ENCODE data around the gene CAV3.

Gene CAV3

DNA sequence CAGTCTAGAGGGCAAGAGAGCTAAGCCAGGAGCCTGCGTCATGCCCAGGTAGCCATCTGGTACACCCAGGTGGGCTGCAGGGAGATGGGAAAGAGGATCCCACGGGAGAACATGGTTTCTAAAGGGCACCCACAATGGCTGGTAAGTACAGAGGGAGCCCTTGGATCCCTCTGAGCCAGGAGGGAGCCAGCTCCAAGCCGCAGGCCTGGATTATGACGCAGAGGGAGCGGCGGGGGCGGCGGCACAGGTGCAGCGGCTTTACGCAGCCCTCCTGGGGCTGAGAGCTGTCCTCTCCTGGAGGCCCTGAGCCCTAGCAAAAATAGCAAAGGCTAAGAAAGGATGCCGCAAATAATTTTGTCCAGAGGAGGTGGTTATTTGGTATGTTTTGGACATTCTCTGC is 2.8 kb downstream of the CAV3 start:
- DNase-seq, result no peak

DNA sequence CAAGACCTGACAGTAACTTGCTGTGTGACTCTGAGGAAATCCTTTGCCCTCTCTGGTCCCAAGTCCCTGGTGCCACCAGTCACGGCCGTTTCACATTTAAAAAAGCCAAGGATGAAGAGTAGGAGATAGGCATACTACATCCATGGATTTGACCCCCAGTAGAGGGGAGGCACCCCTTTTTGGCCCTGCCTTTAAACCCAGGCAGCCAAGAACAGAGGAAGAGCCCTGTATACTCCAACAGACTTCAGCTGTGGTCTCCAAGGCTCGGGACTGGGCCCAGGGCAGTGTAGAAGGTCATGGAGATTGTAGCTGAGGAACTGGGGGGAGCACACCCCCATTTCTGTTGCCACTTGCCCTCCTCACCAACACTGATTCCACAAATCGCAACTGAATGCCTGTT is 3.7 kb downstream of the CAV3 start:
- DNase-seq, result no peak

DNA sequence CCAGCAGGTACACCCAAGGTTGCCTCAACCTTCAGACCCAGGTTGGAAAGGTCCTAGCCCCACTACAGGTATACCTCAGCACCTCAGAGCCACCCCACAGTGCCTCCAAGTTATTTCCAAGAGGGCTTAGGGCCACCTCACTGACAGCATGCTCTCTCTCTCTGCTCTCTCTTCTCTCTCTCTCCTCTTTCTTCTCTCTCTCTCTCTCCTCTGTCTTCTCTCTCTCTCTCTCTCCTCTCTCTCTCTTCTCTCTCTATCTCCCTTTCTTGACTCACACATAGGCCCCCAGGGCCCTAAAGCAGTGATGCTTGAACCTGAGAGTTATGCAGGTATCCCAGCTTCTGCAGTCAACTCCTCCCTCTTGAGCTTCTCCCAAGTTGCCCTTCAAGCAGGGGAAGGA is 4.2 kb downstream of the CAV3 start:
- DNase-seq, result no peak

DNA sequence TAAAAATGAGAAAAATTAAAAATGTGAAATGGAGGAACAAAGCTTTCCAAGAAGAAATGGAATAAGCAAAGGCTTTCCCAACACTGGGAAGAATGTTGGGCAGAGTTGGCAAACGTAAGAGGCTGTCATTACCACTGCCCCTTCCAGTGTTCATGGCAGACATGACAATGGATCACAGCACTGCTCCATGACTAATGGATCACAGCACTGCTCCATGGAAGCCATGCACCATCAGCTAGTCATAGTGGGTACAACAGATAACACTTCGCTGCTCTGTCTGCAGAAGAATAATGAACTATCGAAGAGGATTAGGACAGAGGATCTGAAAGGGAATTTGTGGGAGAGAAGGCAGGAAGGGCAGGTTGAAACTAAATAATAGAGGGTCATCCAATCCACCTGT is 5.0 kb downstream of the CAV3 start:
- no peak for DNase-seq

DNA sequence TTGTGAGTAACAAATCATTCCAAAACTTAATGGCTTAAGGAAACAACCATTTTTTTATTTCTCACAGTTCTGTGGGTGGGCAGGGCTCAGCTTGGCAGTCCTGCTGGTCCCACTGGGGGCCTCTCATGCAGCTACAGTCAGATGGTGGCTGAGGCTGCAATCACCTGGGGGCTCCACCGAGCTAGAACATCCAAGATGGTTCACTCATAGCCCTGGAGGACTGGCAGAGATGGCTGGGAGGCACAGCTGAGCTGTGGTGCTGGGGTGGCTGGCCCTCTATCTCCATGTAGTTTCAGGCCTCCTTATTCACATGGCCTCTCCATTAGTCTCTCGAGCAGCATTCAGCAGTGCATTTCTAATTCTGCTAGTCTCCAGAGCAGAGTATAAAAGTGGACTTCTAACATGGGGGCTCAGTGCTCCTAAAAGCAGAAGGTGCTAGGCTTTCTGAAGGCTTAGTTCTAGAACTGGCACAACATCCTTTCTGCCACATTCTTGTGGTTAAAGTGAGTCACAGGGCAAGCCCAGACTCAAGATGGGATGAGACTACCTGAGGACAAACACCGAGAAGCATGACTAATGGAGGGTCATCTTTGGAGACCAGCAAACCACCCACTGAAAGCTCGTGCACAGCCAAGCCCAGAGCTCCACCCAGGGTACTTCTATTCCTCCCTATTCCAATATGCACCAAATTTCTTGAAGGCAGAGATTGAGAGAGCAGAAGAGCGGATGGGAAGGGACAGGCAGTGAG is 6.3 kb downstream of the CAV3 start:
- no peak for DNase-seq

DNA sequence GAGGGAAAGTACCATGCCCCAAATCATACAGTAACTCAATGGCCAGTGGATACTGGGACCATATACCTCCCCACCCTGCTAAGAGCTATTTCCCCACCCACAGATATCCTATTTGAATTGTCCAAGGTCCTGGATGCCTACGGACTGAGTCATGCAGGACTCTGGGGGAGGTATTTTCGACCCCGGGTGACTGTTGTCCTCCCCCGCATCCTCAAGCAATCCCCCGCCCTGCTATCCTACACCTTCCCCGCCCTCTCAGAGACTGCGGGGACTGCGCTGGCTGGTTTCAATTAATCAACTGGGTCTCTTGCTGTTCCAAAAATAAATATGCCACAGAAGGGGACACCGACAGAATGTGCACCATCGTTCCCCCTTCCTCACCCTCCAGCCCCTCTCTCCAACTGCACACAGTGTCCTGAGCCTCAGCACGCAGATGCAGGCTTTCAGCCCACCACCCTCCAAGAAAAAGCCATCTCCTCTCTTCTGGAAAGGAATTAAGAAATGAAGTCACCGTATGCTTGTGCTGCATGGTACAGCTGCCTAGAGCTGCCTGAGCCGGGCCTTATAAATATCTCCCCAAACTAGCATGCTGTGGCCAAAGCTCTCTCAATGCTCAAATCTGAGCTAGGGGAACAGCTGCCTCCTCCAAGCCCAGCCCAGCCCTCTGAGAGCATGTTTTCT is 8.1 kb downstream of the CAV3 start:
- DNase-seq, result no peak

DNA sequence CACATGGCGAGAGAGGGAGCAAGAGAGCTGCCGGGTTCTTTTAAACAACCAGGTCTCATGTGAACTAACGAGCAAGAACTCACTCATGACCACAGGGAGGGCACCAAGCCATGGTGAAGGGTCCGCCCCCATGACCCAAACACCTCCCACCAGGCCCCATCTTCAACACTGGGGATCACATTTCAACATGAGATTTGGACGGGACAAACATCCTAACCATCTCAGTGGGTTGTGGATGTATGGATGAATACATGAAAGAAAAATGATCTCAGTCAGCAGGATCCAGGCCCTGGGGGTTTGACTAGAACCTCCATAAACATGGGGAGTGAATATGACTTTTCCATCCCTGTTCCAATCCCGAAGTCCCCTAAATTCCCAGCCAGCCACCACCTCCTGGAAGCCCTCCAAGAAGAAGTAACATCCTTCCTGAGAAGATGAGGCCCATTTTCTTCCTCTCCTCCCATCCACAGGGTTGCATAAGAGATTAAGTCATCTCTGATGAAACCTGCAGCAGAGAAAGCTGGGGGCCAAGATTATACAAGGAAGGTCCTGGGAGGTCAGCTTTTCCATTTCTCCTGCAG is 9.5 kb downstream of the CAV3 start:
- DNase-seq, result no peak

DNA sequence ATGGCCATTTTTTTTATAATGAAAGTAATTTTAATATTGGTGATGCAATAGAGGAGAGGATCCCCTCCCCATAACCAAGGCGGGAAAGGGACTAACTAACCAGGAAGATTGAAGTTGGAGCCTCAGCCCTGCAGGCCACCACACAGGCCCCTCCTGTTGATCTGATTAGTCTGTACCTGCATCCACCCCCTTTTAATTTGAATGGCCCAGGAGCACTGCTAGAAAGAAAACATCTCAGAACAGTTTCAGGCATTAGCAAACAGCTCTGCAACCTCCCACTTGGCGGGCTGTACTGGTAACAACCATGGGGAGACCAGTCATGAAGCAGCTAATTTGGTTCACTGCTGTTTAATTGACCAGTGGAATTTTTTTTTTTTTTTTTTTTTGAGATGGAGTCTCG is 10.3 kb downstream of the CAV3 start:
- no peak for DNase-seq

DNA sequence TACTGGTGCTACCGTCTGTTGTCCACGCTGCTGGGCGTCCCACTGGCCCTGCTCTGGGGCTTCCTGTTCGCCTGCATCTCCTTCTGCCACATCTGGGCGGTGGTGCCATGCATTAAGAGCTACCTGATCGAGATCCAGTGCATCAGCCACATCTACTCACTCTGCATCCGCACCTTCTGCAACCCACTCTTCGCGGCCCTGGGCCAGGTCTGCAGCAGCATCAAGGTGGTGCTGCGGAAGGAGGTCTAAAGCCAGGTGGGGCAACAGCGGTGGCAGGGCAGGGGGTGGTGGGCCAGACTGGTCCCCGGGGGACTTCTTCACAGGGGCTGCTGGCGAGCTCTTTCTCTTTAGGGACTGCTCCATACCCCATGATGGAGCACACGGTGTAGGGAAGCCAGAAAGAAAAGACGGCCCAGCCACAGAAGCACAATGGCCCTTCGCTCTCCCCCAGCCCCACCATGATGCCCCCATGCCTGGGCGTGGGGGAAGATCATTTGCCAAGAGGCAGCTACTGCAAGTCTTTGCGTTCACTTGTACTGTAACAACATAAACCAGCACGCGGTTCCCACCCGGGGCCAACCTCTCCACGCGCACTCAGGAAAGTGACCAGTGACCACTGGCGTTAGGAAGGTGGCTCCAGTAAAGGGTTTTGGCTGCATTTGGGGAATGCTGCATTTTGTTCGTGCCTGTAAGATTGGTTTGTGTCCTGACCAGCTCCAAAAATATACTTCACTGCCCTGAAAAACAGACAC is 12.2 kb downstream of the CAV3 start:
- DNase-seq, result no peak

DNA sequence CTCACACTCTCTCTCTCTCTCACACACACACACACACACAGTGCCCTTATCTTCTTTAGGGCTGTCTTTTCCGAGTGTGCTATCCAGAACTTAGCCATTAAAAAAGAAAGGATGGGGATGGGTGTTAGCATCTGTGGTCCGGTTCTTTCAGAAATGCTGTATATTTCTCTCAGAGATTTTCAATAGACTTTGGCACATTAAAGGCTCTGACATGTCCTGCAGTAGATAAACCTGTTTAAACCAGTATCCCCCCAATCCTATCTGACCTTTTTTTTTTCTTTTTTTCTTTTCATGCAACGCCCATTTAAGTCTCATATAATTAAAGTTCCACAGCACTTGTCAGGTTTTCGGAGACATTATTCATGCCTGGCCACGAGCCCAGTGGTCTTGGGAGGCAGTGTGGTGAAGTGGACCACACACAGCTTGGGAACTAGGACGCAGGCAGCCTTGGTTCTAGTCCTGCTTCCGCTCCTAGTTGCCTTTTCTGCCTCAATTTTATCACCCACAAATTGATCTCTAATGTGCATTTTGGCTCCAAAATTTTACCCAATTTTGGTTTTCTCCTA is 13.3 kb downstream of the CAV3 start:
- DNase-seq, result no peak

DNA sequence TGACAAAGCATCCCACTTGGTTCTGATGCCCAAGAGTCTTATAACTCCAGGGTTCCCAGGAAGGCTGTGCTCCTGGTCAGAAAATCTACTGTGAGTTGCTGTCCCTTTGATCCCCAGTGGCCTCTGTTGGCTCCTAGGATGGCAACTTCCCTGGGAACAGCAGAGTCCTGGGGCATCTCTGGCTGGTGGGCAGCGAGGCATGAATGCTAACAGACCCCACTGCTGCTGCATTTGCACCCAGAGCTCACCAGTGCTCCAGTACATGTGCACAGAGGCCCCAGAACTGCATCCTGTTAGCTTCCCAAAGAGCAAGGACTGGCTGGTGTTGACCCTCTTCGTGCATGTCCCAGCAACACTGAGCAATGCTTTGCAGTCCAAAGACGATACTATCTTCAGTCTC is 15.7 kb downstream of the CAV3 start:
- no peak for DNase-seq

DNA sequence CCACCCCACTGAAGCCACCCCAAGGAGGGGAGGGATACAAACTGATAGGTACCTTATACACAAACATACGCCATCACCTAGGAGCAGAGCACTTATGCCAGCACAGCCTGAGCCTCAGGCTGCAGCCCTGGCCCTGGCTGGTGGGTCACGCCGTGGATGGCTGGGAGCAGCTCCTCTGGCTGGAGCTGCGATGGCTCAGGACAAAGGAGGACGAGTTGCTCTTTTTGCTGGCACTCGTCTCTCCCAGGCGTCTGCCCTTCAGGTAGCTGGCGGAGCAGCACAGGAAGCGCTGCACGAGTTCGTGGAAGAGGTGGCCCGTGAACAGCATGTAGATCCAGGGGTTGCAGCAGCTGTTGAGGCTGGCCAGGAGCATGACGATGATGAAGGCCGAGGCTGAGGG is 19.2 kb downstream of the CAV3 start:
- DNase-seq, result no peak

DNA sequence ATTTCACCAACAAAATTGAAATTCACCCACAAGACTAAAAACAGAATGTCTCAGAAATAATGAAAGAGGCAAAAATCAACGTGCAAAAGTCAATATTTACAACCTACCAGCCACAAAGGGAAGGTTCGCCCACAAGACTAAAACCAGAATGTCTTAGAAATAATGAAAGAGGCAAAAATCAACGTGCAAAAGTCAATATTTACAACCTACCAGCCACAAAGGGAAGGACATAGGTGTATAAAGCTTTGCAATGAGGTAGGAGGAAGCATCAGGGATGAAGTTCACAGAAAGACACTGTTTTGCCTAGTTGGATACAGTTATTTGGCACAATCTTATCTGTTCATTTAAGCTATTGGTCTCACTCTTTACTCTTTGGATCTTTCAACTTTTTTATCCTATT is 21.5 kb downstream of the CAV3 start:
- DNase-seq, result no peak

DNA sequence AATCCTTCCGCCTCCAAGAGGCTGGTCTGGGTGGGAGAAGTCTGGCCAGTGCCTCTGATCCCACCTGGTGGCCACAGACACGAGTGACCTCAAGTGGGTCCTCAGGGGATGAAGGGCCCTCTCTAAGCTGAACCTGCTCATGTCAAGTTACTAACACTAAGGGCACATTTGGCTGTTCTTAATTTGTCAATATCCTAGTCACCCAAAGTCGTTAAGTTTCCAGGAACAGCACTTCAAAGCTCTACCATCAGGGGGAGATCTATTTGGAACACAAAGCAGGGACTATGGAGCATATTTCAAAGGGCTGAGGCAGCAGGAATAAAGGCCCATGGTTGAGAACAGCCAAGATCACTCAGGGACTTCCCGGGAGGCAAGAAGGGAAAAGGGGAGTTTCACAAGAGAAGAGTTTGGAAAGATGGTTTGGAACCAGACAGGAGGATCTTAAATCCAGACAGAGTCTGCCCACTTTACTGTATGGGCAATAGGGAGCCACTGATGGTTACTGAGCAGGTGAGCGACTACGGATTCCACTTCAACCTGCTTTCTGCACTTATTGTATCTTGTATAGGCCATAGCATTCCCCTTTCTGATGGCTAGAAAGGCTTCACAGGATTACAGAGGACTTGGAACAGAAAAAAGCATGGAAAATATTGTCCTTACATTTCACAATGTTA is 22.1 kb downstream of the CAV3 start:
- no peak for DNase-seq

DNA sequence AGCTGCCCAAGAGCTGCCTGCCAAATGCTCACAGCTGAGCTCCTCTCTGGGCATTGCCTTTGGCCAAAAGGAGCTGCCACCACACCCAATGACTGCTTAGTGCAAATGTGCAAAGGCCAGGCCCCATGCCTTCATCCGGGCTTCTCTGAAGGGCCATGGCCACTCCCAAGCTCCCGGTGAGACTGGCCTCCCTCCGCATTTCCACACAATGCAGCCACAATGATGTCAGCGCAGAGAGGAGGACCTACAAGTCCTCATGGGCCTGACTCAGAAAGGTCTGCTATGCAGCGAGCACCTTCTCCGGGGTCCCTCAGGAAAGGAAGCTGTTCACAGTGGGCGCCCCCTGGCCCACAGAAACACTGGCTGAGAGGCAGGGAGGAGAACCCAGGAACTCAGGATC is 23.1 kb downstream of the CAV3 start:
- DNase-seq, result no peak

DNA sequence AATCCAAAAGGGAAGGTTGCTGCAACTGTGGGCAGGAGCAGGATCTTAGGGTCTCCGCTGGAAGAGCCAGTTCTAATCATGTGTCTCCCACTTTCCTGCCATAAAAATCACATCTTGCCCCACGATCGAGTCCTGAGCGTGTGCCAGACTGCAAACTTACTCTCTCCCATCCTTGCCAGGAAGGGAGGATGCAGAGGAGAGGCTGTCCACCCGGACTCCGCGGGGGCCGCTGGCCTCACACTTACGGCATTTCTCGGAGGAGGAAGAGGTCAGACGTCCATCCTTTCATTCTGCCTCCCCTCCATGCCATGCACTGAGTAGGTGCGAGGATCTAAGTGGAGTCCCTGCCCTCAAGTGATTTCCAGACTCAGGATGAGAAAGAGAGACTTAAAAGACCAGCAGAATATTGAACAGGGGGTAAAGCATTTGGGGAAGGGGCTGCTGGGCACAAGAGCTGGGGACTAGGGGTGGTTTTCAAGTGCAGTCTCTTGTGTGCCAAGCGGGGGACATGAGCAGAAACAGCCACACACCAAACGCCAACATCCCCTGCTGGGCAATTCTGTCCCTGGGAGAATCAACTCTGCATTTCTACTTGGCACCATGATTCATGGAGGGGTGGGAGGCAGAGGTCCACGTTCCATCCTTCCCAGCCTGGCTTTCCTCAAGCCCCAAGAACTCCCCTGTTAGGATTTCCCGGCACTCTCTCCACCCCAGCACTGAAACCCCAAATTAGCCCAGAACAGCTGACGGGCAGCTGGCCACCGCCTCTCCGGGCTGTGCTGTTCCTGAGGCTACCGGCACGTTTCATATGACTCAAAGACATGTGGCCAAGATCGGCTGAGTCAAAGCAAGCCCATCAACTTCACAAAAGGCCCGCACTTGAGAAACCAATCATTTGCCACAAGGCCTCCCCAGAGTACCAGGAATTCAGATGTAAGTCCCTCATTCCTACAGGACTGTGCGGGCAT is 24.2 kb downstream of the CAV3 start:
- DNase-seq, result no peak

DNA sequence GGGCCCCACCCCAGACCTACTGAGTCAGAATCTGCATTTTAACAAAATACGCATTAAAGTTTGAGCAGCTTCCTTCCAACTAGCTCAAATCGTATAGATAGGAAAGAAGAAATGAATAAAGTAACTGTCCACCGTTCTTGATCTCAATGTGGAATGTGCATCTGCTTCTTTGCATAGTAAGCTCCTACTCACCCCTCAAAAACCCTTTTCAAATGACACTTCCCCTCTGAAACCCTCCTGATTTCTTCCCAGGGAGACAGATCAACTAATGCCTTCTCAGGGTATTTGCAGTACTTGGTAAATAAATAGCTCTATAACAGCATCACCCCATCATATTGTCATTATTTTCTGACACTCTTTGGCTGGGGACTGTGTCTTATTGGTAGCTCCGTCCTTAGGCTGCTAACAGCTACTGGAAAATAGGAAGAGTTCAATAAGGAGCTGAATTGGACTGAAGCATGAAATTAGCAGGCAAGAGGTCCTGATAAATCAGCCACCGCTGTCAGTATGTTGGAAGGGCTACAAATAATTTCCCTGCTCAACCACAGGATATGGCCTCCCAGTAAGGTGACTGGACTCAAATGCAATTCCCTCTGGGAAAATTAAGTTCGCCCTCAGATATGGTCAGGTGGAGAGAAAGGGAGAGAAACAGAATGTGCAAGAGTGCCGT is 25.6 kb downstream of the CAV3 start:
- DNase-seq, result no peak

DNA sequence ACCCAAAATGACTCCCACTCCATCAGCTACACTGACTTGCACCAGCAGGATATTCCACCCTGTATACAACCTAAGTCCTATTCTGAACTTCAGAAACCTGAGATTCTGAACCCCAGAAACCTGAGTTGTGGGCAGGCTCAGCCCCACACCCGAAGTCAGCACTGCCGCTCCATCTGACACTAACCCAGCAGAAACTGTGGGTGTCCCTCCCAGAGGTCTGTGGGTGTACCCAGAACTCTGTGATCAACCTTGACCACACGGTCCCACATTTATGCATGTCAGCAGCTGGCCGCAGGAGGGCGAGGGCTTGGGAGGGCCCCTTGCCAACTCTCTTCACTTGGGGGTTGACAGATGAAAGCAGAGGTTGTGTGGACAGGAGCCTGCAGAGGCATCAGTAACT is 26.5 kb downstream of the CAV3 start:
- DNase-seq, result no peak

DNA sequence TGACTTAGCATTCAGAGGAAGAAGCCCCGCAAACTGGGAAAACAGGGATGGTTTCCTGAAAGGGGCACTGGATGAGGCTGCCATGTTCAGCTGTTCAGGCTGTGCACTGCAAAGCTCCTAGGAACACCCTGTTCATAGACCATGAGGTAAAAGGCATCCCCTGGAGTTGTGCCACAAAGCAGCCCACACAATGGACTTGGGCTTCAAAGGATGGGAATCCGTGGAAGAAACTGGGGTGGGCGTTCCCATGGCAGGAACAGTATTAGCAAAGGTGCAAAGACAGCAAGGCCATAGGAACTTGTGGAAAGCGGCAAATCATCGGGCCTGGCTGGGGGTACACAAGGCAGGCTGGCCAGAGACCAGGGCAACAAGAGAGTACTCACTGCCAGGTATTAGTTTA is 26.9 kb downstream of the CAV3 start:
- DNase-seq, result no peak

DNA sequence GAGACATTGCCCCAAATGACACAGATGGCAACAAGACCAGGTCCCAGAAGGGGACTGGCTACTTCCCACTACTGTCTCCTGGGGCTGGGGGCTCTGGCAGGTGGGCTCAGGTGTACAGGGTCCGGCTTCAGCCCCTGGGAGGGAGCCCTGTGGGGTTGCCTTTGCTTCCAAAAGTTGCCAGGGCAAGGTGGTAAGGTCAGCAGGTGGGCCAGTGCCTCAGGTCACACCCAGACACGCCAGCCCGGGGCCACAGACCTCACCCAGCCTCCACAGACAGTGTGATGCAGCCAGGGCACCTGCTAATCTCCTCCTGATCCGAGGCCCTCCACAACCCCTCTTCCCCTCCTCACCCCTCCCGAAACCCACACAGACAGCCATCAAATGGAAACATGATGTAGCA is 28.3 kb downstream of the CAV3 start:
- no peak for DNase-seq

Data from NCI-H2029 (cell line).